GM12878 (cell line): Measurements from ENCODE around the gene GPRIN1. TPM values are rescaled to one million over a fixed set of nuclear protein-coding genes. Genes with fewer than 3 reads are reported as not detected.
A peak's percentile ranks its signal among the peaks of the same experiment; 100 is the strongest.

ENCODE experiments used
- ATAC-seq: fragments of 200-7000 bp; cut with Tn5 transposase; 3 replicates; pipeline ENCODE4 v1.9.1; 2020; ENCODE audit warnings: mild to moderate bottlenecking, moderate library complexity
- BruUV-seq: library from RNA; stranded (reverse); fragments of 400-500 nt; replicated peaks from 2 replicates; lab custom pipeline; 2021; lab: Mats Ljungman, UMichigan
- CTCF ChIA-PET: fragments of 300-600 bp; sonication (Branson Sonifier 250); formaldehyde crosslinking; extraction: SDS; loops from one replicate; lab custom pipeline; 2021; ENCODE audit warnings: inconsistent platforms; lab: Yijun Ruan, JAX
- POLR2A ChIA-PET: fragments of 350-600 bp; formaldehyde crosslinking; extraction: SDS; loops from one replicate; lab custom pipeline; 2021; ENCODE audit warnings: inconsistent platforms; lab: Charles Lee
- RAD21 ChIA-PET: fragments of 300-600 bp; sonication (Branson Sonifier 250); formaldehyde crosslinking; loops from one replicate; lab custom pipeline; 2023; ENCODE audit warnings: antibody characterized with exemption; ENCODE audit not compliant: unreplicated experiment; lab: Charles Lee
- SMC1A ChIA-PET: fragments of 300-600 bp; sonication (Branson Sonifier 250); formaldehyde crosslinking; loops from one replicate; lab custom pipeline; 2023; ENCODE audit not compliant: unreplicated experiment, uncharacterized antibody; lab: Charles Lee
- DNase-seq: peaks from one replicate; pipeline ENCODE4 v3.0.0-alpha.2; 2011; ENCODE audit warnings: low read depth, low spot score
- FAIRE-seq: peaks from 3 replicates; lab custom pipeline; 2011; peaks lifted over from hg19 to GRCh38; lab: Jason Lieb, UNC
- H2AFZ ChIP-seq: 2 replicates; pipeline ENCODE4 v1.6.0; 2011; ENCODE audit warnings: low read depth, low read length, control low read depth; ENCODE audit not compliant: control insufficient read depth
- H3K27ac ChIP-seq: 2 replicates; pipeline ENCODE4 v1.5.1; 2011; ENCODE audit warnings: control low read depth; ENCODE audit not compliant: control insufficient read depth, insufficient read depth
- H3K27me3 ChIP-seq, 2 experiments: replicated peaks in 1 of 2; 2 replicates each; pipeline versions ENCODE4 v1.6.0 to v1.6.1; 2011; ENCODE audit warnings: low read length in 1 of 2; ENCODE audit not compliant: control insufficient read depth in 2 of 2, insufficient read depth in 2 of 2
- H3K36me3 ChIP-seq, 2 experiments: 2 replicates each; pipeline ENCODE4 v1.5.1; 2011; ENCODE audit warnings: low read length in 1 of 2; ENCODE audit not compliant: control insufficient read depth in 2 of 2, insufficient read depth in 2 of 2
- H3K4me1 ChIP-seq: 2 replicates; pipeline ENCODE4 v1.6.1; 2011; ENCODE audit warnings: mild to moderate bottlenecking, low read length, moderate library complexity, mixed read lengths; ENCODE audit not compliant: control insufficient read depth, insufficient read depth
- H3K4me2 ChIP-seq: 2 replicates; pipeline ENCODE4 v1.6.0; 2011; ENCODE audit warnings: control low read depth; ENCODE audit not compliant: control insufficient read depth, insufficient read depth
- H3K4me3 ChIP-seq: fragments of 200-600 bp; sonication (generic); 2 replicates; pipeline ENCODE4 v1.5.1; 2016
- H3K79me2 ChIP-seq: 2 replicates; pipeline ENCODE4 v1.6.0; 2011; ENCODE audit warnings: low read length; ENCODE audit not compliant: control insufficient read depth, insufficient read depth
- H3K9ac ChIP-seq: 2 replicates; pipeline ENCODE4 v1.8.0; 2011; ENCODE audit warnings: low read length, control low read depth, mixed read lengths; ENCODE audit not compliant: control insufficient read depth, insufficient read depth
- H3K9me3 ChIP-seq: replicated peaks from 3 replicates; pipeline ENCODE4 v1.5.1; 2011; ENCODE audit warnings: mild to moderate bottlenecking, low read length; ENCODE audit not compliant: control insufficient read depth, insufficient read depth
- H4K20me1 ChIP-seq: 2 replicates; pipeline ENCODE4 v1.6.0; 2011; ENCODE audit not compliant: control insufficient read depth, insufficient read depth
- NFYA ChIP-seq: IDR thresholded peaks from 2 replicates; pipeline ENCODE4 v1.6.1; 2011; ENCODE audit warnings: low read depth, mild to moderate bottlenecking, low read length, improper control_type of control experiment, borderline replicate concordance
- RAD21 ChIP-seq: IDR thresholded peaks from 2 replicates; pipeline ENCODE4 v1.6.1; 2011; ENCODE audit warnings: mild to moderate bottlenecking, low read depth, low read length, moderate library complexity; ENCODE audit not compliant: insufficient read depth
- RB1 ChIP-seq: fragments of 450-650 bp; formaldehyde crosslinking; IDR thresholded peaks from 2 replicates; pipeline ENCODE4 v1.6.1; 2017; ENCODE audit warnings: mild to moderate bottlenecking, borderline replicate concordance
- RUNX3 ChIP-seq: IDR thresholded peaks from 2 replicates; pipeline ENCODE4 v1.6.1; 2012; ENCODE audit warnings: low read length, inconsistent platforms
- SMC3 ChIP-seq: IDR thresholded peaks from 2 replicates; pipeline ENCODE4 v1.6.1; 2011; ENCODE audit warnings: low read length, improper control_type of control experiment, borderline replicate concordance
- TCF12 ChIP-seq: IDR thresholded peaks from 2 replicates; pipeline ENCODE4 v1.6.1; 2011; ENCODE audit warnings: low read depth, mild to moderate bottlenecking, low read length
- WGBS: methylation state at CpG from one replicate; pipeline ENCODE4 v1.1.6; 2016; ENCODE audit warnings: low lambda C conversion rate; ENCODE audit not compliant: insufficient replicate concordance, insufficient coverage; ENCODE audit errors: missing lambda C conversion rate; 5-methylcytosine and 5-hydroxymethylcytosine counted together
- in situ Hi-C: fragments of 300-500 bp; cut with MboI; formaldehyde crosslinking; loops from 9 replicates; pipeline ENCODE4 v1.14.3; 2018; ENCODE audit warnings: mixed read lengths
- intact Hi-C: fragments of 100-400 bp; cut with micrococcal nuclease; formaldehyde crosslinking; loops from one replicate; pipeline ENCODE4 v1.14.2; 2022; ENCODE audit not compliant: unreplicated experiment
- polyA plus RNA-seq, 11 experiments: library from polyadenylated mRNA; depleted of rRNA in 4 of 11; unstranded in 6 of 11; stranded (reverse) in 5 of 11; fragments of >200 nt; fragmentation: Nextera tagmentation in 4 of 11; fragmentation: Illumina TruSeq in 1 of 11; extraction: Ambion mirVana in 4 of 11; extraction: Trizol in 1 of 11; gene quantifications; 1 replicate in 1 of 11; 2 replicates in 10 of 11; pipeline versions ENCODE4 v1.2.1 to v1.2.3, GENCODE V29; 2011 to 2016; ENCODE audit warnings: inconsistent platforms in 2 of 11, missing spikeins in 2 of 11, low read depth in 1 of 11
- total RNA-seq, 4 experiments: library from RNA; depleted of rRNA in 3 of 4; stranded (reverse); fragments of >200 nt in 3 of 4; fragmentation: Illumina TruSeq in 1 of 4; extraction: Trizol in 1 of 4; gene quantifications; 2 replicates each; pipeline versions ENCODE4 v1.2.1 to v1.2.3, GENCODE V29; 2013 to 2021
- TF ChIP-seq, protein P1 (sequence below), 3 experiments: IDR thresholded peaks in 2 of 3; conservative IDR thresholded peaks in 1 of 3; 2 replicates each; pipeline ENCODE4 v1.5.1; 2011; ENCODE audit warnings: low read depth in 3 of 3, low read length in 3 of 3, mild to moderate bottlenecking in 3 of 3, control low read depth in 2 of 3, moderate library complexity in 2 of 3, inconsistent platforms in 1 of 3, mixed read lengths in 1 of 3; ENCODE audit not compliant: control insufficient read depth in 2 of 3, insufficient read depth in 1 of 3; ENCODE audit errors: extremely low read depth in 1 of 3
- TF ChIP-seq, protein P2 (sequence below): fragments of 450-650 bp; IDR thresholded peaks from 2 replicates; pipeline ENCODE4 v1.6.1; 2017; ENCODE audit warnings: mild to moderate bottlenecking
- TF ChIP-seq, protein P3 (sequence below): fragments of 450-650 bp; IDR thresholded peaks from 2 replicates; pipeline ENCODE4 v1.6.1; 2016; ENCODE audit warnings: mild to moderate bottlenecking

Gene GPRIN1
- total and polyA plus RNA-seq, 10 of the 15 experiments (the other 5 are each of a cell fraction or from before 2014, with no cell fraction given): 0.52 to 16.3 (median 4.5) TPM

DNA sequence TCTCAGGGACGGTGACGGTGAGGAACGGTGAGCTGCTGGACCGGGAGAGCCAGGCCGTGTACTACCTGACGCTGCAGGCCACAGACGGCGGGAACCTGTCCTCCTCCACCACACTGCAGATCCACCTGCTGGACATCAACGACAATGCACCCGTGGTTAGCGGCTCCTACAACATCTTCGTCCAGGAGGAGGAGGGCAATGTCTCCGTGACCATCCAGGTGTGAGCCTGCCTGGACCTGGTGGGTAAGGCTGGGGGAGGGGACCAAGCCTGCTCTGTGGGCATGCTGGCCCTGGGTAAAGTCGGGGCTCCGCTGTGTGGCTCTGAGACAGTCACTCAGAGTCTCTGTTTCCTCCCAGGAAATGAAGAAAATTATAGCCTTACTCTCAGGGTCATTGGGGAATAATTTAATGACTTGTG is 31.6 kb downstream of the GPRIN1 start:
- ChIA-PET CTCF (interaction anchor here (0.8 to 2.2 kb wide), 8 partner anchors 8 to 493 kb away, joined by 3 to 8 read pairs (median 4); partner anchors contain the start of gene CLTB), POLR2A (no interaction called here), SMC1A (interaction anchor here (0.6 to 1.5 kb wide), 3 partner anchors 8 to 503 kb away, joined by 3 to 5 read pairs (median 3); no protein-coding TSS in a partner anchor), RAD21 (interaction anchor here (1.0 to 1.5 kb wide), 2 partner anchors 68 to 82 kb away, joined by 3 read pairs; partner anchors contain the start of gene TSPAN17)
- no peaks in the 10 kb centered on the region for H4K20me1 ChIP-seq
- in situ Hi-C loops (loop anchor here (25.0 kb wide), 1 partner anchor 841 kb away; no protein-coding TSS in a partner anchor), intact Hi-C loops (no loop called here)
- no peak overlapping the region for H2AFZ ChIP-seq
- no peaks in the 10 kb centered on the region for H3K27me3 ChIP-seq
- DNase-seq: no peak
- no peak overlapping the region for H3K9ac ChIP-seq
- WGBS: 16% methylated on average over 15 of the region's 15 CpGs
- BruUV-seq: no TSS peak
- no peaks in the 10 kb centered on the region for H3K79me2 ChIP-seq
- no peaks in the 10 kb centered on the region for H3K4me1 ChIP-seq
- ATAC-seq: peak; percentile 77
- no peaks in the 10 kb centered on the region; the same call in 2 of the 3 replicates for H3K9me3 ChIP-seq
- H3K4me2 ChIP-seq: no peak overlapping the region
- no peak for FAIRE-seq
- H3K27ac ChIP-seq: no peak overlapping the region
- TF ChIP-seq RAD21: 0 out of 2 replicates have a peak, but pooled peaks have one; percentile 15
- TF ChIP-seq RUNX3: 0 out of 2 replicates have a peak, but pooled peaks have one; percentile 14
- no peak for TF ChIP-seq RB1
- no peak for TF ChIP-seq TCF12
- TF ChIP-seq, protein P1, sequence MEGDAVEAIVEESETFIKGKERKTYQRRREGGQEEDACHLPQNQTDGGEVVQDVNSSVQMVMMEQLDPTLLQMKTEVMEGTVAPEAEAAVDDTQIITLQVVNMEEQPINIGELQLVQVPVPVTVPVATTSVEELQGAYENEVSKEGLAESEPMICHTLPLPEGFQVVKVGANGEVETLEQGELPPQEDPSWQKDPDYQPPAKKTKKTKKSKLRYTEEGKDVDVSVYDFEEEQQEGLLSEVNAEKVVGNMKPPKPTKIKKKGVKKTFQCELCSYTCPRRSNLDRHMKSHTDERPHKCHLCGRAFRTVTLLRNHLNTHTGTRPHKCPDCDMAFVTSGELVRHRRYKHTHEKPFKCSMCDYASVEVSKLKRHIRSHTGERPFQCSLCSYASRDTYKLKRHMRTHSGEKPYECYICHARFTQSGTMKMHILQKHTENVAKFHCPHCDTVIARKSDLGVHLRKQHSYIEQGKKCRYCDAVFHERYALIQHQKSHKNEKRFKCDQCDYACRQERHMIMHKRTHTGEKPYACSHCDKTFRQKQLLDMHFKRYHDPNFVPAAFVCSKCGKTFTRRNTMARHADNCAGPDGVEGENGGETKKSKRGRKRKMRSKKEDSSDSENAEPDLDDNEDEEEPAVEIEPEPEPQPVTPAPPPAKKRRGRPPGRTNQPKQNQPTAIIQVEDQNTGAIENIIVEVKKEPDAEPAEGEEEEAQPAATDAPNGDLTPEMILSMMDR (IDR thresholded peaks at IDR 0.05 in 2 of 3, conservative IDR thresholded peaks at IDR 0.05 in 1 of 3; ENCODE audit: control insufficient read depth in 2 of 3, extremely low read depth in 1 of 3, insufficient read depth in 1 of 3, low read depth in 3 of 3, low read length in 3 of 3): peak; percentile 42 to 55 (median 44); a peak in 4 of 6 replicates
- TF ChIP-seq NFYA: no peak
- TF ChIP-seq, protein P2, sequence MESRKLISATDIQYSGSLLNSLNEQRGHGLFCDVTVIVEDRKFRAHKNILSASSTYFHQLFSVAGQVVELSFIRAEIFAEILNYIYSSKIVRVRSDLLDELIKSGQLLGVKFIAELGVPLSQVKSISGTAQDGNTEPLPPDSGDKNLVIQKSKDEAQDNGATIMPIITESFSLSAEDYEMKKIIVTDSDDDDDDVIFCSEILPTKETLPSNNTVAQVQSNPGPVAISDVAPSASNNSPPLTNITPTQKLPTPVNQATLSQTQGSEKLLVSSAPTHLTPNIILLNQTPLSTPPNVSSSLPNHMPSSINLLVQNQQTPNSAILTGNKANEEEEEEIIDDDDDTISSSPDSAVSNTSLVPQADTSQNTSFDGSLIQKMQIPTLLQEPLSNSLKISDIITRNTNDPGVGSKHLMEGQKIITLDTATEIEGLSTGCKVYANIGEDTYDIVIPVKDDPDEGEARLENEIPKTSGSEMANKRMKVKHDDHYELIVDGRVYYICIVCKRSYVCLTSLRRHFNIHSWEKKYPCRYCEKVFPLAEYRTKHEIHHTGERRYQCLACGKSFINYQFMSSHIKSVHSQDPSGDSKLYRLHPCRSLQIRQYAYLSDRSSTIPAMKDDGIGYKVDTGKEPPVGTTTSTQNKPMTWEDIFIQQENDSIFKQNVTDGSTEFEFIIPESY: peak; percentile 92
- TF ChIP-seq, protein P3, sequence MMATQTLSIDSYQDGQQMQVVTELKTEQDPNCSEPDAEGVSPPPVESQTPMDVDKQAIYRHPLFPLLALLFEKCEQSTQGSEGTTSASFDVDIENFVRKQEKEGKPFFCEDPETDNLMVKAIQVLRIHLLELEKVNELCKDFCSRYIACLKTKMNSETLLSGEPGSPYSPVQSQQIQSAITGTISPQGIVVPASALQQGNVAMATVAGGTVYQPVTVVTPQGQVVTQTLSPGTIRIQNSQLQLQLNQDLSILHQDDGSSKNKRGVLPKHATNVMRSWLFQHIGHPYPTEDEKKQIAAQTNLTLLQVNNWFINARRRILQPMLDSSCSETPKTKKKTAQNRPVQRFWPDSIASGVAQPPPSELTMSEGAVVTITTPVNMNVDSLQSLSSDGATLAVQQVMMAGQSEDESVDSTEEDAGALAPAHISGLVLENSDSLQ: no peak
- peak; percentile 32; the same call in 1 of the 2 replicates for TF ChIP-seq SMC3
- H3K4me3 ChIP-seq: no peak overlapping the region
- no peaks in the 10 kb centered on the region for H3K36me3 ChIP-seq
